OCI-M2 (cell line): ENCODE data around the gene HECA.

ENCODE experiments used
- DNase-seq: peaks from one replicate; lab custom pipeline; 2025; ENCODE audit not compliant: unreplicated experiment; lab: John Stamatoyannopoulos, UW

Gene HECA

DNA sequence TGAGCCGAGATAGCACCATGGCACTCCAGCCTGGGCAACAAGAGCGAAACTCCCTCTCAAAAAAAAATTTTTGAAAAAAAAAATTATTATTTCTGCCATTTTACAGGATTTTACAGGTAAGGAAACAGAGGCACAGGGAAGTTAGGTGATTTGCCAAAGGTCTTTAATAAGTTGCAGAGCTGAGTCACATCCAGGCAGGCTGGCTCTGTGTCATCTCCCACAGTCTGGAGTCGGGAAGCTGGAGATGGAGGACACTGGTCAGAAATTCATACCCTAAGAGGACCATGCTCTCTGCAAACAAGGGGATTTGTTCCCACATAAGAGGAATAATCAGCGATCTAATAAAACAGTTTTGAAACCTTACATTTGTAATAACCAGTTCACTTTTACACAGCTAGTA lies 24.1 kb downstream of the HECA start:
- DNase-seq: no peak

DNA sequence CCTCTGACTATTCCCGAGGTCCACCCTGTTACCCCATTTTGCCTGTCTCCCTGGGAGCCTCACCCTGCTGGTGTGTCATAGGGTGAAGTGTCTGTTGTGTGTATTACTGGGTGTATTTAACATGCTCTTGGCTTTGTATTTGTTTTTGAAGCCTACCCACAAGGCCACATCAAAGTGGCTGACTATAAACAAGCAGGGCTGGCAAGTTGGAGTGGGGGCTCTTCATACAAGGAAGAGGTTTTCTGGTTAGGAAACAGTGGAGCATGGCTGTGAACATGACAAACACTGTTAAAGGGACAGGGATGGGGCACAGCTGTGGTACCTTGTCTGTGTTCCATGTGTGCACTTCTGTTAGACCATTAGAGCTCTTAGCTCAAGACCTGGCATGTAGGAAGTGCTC lies 26.3 kb downstream of the HECA start:
- DNase-seq: no peak

DNA sequence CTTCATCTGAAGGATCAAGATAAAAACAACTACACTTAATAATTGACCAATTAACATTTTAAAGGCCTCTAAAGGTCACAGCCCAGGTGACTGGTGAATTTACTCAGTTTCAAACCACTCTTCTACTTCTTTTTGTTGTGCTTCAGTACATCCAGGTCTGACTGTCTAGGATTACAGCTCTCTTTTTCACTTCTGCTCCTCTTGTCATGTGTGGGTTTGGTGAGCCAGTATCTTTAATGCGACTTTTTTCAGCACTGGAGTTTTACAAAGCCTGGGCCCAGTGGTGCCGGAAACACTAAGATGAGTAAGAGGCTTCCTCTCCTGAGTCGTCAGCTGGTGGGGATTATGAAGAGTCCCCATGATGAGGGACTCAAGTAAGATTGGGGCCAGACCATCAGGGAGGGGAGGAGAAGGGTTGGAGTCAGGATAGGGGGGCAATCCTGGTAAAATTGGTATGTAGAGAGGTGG lies 27.0 kb downstream of the HECA start:
- no peak for DNase-seq

DNA sequence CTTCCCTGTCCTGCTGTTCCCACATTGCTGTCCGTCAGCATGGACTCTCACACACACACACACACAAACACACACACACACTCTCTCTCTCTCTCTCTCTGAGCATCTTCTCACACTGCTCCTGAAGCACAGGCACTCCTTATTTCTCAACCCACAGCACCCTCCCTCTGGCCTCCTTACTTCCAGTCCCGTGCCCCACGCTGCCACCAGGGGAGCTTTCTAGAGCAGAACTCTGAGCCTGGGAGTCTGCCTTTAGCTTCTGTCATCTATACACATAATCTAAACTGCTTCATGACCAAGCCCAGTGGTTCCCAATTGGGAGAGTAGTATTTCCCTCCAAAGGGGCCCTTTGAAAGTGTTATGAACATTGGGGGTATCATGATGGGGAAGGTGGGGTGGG lies 29.1 kb downstream of the HECA start:
- DNase-seq: no peak

DNA sequence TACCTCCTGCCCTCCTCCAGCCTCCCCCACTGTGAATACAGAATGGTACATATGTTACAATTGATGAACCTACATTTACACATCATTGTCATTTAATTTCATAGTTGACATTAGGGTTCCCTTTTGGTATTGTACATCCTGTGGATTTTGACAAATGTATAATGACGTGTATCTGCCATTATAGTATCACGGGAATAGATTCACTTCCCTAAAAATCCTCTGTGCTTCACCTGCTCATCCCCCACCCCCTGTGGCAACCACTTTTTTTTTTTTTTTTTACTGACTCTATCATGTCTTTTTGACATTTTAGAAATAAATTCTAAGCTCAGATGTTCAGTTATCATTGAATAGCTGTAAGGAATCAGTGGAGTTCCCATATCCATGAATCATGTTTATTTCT lies 30.4 kb downstream of the HECA start:
- no peak for DNase-seq

DNA sequence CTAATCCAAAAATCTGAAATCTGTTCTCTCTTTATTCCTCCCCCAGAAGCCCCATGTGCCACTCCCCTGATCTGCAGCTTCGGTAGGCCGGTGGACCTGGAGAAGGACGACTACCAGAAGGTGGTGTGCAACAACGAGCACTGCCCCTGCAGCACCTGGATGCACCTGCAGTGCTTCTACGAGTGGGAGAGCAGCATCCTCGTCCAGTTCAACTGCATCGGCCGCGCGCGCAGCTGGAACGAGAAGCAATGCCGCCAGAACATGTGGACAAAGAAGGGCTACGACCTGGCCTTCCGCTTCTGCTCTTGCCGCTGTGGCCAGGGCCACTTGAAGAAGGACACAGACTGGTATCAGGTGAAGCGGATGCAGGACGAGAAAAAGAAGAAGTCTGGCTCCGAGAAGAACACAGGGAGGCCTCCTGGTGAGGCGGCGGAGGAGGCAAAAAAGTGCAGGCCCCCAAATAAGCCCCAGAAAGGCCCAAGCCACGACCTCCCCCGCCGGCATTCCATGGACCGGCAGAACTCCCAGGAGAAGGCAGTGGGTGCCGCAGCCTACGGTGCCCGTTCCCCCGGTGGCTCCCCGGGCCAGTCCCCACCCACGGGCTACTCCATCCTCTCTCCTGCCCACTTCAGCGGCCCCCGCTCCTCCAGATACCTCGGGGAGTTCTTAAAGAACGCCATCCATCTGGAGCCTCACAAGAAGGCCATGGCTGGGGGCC lies 31.5 kb downstream of the HECA start:
- no peak for DNase-seq

DNA sequence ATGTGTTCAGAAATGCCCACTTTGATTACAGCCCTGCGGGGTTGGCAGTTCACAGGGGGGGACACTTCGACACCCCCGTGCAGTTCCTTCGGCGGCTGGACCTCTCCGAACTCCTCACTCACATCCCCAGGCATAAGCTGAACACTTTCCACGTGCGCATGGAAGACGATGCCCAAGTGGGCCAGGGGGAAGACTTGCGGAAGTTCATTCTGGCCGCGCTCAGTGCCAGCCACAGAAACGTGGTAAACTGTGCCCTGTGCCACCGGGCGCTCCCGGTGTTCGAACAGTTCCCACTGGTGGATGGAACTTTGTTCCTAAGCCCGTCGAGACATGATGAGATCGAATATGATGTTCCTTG lies 32.1 kb downstream of the HECA start:
- no peak for DNase-seq

DNA sequence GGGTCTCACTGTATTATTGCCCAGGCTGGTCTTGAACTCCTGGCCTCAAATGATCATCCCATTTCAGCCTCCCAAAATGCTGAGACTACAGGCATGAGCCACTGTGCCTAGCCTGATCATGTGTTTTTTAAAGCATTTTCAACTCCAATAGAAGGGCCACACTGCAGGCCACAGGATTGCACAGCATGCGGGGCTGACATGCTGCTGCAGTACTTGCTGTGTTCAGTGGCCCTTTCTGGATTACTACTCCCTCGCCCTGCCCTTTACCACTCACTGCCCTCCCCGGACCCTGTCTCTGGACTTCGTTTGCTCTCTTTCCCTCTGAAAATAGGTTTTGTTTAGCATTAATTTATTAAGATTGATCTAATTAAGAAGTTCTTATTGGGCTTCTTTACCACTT lies 37.3 kb downstream of the HECA start:
- no peak for DNase-seq

DNA sequence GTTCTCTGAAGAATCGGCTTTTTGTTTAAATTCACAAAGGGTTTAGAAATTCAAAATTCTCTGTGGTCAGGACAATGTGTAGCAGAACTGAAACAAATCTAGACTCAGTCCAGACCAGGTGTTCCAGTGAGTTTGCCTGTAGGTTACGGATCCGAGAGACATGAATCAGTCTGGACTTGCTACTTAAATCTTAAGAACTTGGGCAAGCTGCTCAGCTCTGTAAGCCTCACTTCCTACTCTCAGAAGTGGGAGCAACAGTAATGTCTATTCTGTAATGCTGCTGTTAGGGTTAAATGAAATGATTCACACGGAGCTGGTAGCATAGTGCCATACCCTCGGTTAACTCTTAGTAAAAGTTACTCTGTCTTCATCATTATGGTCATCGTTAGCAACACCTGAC lies 37.7 kb downstream of the HECA start:
- no peak for DNase-seq

DNA sequence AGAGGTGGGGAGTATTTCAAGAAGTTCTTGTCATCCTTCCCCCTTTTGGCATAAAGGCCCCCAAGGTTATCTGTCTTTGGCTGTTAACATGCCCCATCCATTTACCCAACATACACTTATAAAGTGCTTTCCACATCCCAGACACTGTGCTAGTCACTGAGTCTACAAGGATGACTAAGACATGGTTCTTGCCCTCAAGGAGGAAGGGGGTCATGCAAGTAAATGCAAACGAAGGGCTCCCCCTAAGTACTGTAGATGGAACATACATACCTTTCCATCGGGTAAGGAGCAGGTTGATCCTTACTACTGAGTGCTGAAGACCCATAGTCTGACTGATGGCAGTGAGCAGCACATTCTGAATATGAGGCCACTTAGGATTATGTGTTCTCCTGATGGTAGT lies 38.3 kb downstream of the HECA start:
- DNase-seq: no peak

DNA sequence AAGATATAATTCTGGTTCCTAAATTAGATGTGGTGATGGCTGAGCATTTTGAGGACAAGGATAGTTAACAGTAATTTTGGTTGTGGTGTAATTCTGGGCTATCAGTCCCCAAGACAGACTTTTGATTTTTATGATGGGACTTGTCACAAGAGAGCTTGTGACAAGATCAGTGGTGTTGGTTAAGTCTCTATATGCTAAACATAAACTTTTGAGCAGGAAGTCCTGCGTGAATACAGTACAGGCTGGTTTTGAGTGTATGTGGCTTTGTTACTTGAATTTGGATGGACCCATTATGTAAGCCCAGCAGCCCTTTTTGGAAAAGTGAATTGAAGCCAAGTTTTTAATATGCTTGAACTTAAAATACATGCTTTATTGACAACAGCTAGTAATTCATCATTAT lies 38.9 kb downstream of the HECA start:
- DNase-seq: no peak

DNA sequence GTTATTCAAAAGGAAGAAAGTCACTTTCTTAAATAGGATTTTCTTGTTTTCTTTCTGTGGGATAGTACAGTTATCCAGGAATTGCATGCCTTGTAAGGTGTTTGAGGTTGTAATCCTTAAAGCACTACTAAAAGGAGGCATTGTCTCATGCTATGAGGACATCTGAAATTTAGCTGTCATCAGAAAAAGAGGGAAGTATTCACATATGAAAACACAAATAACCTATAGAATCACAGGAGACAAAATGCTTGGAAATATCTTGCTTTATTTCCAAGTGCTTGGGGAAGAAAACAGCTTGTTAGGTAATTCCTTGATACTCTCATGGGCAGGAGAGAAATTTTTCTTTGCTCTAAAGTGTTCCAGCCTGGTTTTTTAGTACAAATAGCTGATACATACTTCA lies 40.1 kb downstream of the HECA start:
- no peak for DNase-seq

DNA sequence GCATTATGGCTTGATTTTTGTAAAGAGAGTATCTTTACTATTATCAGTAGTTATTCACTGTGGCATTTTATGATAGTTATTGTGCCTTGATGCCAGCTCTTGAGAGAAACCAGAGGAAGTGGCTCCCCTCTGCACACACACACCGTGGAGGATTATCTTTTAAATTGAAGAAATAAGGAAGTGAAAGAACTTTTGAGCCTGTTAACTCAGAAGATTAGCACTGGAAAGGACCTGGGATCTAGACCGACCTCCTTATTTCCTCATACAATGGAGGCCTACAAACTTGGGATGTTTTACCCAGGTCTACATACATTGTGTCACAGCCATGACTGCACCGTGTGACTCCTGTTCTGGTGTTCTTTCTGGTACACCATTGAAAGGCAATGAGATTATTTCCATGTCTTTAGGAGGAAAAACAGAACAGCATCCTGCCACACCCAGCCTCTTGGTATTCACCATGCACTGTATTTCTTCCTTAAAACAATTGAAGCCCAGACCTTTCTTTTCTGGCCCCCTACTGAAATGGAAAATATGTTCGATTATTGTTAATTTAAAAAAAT lies 40.6 kb downstream of the HECA start:
- no peak for DNase-seq

DNA sequence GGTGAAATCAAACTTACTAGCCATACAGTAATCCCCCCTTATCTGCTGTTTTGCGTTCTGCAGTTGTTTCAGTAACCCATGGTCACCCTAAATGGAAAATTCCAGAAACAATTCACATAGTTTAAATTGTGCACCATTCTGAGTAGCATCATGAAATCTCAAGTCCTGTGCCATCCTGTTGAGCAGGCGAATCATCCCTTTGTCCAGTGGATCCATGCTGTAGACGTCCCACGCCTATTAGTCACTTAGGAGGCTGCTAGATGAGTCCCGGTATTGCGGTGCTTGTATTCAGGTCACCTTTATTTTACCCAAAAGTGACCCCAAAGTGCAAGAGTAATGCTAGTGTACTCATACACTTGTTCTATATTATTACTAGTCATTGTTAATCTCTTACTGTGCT lies 46.4 kb downstream of the HECA start:
- no peak for DNase-seq

DNA sequence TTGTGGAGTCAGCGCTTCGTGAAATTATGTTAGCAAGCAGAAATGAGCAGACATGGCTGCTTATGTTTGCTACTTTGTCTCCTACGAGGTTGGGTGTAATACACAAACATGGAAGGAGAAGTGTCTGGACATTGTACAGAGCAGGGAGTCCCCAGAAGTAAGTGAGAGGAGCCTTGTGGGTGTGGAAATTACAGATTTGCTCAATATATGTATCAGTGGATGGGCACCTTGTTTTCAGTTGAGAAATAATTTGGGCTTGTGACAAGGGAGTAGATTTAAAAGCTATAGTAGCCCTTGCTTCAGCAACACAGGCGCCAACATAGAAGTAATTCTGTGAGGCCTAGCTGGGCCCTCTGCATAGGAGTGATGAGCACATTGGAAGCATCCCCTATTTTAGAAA lies 49.2 kb downstream of the HECA start:
- DNase-seq: no peak

DNA sequence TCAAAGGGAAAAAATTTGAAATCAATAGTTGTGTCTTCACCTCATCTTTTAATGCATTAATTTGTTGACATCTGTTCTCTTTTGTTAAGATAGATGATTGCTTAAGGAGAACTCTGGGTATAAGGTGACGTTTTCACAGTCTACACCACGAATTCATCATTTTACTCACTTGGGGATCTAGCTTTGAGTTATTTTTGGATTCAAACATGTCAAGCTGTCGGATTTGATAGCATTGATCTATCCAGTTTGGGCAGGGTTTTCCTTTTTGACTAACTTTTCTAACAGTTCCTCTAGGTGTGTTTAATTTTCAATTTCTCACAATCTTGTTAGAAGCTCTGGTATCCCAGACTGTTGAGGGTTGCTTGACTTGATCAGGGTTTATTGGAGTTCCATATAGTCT lies 49.6 kb downstream of the HECA start:
- DNase-seq: no peak

DNA sequence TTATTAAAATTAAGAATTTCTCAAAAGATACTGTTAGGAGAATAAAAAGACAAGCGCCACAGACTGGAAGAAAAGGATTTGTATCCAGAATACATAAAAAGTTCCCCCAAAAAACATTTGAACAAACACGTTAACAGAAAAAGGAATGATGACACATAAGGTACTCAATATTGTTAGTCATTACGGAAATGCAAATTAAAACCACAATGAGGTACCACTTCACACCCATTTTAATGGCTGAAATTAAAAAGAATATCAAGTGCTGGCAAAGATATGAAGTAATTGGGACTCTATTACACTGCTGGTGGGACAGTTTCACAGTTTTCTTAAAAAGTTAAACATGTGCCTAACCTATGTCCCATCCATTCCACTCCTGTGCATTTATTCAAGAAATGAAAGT lies 51.4 kb downstream of the HECA start:
- DNase-seq: no peak

DNA sequence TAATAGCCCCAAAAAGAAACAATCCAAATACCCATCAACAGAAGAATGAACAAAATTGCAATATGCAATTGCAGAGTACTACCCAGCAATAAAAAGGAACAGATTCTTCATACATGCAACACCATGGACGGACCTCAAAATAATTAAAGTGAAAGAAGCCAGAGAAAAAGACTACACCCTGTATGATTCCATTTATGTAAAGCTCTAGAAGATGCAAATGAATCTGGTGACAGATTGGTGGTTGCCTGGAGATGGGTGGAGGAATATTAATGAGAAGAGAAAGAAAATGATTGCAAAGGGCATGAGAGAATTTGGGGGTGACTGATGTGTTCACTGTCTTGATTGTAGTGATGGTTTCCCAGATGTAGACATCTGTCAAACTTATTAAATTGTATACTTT lies 51.8 kb downstream of the HECA start:
- DNase-seq: no peak

DNA sequence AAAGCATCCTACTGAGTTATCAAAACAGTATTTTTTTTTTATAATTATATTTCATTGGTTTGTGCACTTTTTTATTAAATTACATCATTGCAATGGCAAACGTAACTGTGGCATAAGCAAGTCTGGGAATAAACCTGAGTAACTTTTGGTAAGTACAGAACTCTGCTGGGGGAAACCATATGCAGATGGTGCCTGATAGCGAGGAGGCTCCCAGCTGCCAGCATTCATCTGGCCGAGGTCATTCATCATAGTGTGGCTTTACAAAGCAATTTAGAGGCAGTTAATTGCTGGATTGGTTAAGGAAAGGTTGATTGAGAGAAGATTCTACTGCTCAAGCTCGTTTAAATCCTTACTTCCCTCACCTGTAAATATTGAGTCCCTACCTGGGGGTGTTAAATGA lies 52.6 kb downstream of the HECA start:
- DNase-seq: no peak

DNA sequence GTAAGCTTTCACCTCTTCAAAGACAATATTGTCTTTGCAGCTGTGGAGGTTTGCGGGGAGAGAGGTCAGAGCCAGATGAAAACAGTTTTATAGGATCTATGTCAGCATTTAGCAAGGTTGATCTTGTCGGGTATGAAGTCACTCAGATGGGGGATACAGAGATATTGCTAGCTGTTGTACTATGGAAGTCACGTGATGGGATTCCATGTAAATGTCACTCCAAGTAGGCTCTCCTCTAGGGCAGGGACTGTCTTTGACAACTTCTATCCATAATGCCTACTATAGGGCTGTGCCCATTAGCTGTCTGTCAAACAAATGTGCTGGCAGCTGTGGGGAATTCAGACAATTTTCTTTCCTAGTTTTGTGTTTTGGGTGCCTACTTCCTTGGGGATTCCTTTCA lies 54.8 kb downstream of the HECA start:
- DNase-seq: no peak

DNA sequence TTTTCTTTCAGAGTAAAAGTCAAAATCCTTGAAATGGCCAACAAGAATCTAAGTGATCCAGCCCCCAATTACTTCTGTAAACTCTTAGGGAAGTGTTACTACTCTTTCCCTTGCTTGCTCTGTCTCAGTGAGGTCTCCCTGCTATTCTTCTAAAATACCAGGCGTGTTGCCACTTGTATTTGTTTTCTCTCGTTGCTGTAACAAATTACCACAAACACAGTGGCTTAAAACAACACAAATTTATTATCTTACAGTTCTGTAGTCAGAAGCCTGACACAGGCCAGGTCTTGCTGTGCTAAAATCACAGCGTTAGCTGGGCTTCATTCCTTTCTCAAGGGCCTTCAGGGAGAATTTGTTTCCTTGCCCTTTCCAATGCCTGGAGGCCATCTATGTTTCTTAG lies 59.9 kb downstream of the HECA start:
- DNase-seq: no peak

DNA sequence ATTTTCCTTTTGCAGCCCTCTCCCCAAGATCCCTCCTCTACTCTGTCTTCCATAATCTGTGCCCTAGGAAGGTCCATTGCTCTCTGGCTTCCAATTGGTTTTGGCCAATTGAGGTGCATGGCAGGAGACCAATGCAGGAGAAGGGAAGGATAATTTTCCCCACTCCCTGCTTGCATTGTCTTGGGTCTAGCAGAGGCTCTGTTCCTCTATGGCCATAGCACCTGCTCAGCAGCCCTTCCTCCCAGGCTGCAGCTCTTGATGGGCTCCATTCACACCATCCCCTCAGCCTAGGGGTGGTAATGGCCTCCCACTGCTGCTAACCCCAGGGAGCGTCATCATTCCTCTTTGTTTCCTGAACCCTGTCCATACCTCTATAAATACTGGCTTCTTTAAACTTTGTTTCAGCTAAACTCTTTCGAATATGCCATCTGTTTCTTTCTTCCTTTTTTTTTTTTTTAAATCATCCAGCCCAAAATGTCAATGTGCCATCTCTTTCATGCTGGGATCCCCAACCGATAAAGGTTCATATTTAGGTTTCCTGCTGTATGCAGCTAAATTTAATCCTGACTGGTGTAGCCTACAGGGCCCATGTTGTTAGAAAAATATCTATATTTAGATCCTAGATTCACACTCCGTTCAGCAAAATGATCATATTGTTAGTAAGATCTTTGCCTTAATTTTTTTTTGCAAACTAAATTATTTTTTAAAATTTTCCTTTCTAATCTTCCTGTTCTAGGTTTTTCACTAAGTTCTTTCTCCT lies 63.8 kb downstream of the HECA start:
- DNase-seq: no peak

DNA sequence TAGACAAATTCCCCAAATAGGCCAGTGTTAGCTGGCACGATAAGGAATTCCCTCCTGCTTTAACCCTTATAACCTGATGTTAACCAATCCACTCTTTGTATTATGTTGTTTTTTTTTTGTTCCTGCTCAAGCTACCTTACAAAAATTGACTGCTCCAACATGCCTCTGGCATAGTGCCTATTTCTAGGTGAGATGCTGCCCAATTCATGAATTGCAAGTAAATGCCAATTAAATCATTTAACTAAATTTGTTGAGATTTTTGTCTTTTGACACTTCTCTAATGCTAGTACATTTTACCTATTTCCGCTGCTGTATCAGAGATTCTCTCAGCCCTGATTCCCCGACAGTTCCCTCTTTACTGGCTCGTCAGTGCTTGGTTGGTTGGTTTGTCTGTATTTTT lies 66.5 kb downstream of the HECA start:
- DNase-seq: no peak
